ENCODE data around the gene DMRT3. TPM values are rescaled to one million over a fixed set of nuclear protein-coding genes. Genes with fewer than 3 reads are reported as not detected.

DMRT3 gene
- total and polyA plus RNA-seq, 2 donors (not counting 1 experiment from before 2014, with no cell fraction given), result not detected

DNA sequence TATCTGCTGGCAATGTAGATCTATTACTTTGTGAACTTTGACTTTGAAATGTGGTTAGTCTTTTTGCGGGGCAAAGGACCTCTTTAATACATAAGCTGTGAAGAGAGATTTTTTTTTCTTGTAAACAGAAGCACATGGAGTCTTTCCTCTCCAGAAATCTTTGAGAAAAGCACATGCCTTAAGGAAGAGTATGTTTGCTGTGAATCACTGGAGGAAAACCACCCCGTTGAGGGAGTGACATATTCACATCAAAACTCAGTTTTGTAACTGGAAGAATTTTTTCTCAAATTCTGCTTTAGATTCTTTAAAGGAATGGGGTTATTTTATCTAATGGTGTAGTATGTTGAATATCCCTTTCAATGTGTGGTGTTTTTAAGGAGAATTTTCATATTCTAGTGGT, 3.5 kb downstream of the DMRT3 start:
- Histone ChIP-seq H3K36me3 (ENCODE audit: control insufficient read depth, insufficient read depth, low read length) (no peaks in the 10 kb centered on the region), H3K4me1 (ENCODE audit: control insufficient read depth, extremely low read depth, insufficient read depth, low read length) (no peaks in the 10 kb centered on the region), H3K4me3 (replicated peaks in 1 of 4; ENCODE audit: control extremely low read depth in 1 of 4, insufficient read depth in 1 of 4, low read depth in 3 of 4, low read length in 4 of 4) (no peak overlapping the region), H3K27ac (ENCODE audit: insufficient read depth, low read length) (no peak overlapping the region), H3K9ac (ENCODE audit: insufficient read depth, low read length) (no peak overlapping the region), H4K20me1 (ENCODE audit: control insufficient read depth, extremely low read depth, insufficient read depth, low read length) (no peaks in the 10 kb centered on the region), H3K4me2 (ENCODE audit: extremely low read depth, insufficient read depth, low read length) (no peak overlapping the region), H3K9me3 (ENCODE audit: control insufficient read depth, insufficient read depth, low read depth, low read length) (no peaks in the 10 kb centered on the region), H3K79me2 (ENCODE audit: control insufficient read depth, insufficient read depth, low read length) (no peaks in the 10 kb centered on the region), H3K27me3 (ENCODE audit: control insufficient read depth, insufficient read depth, low read length) (peaks cover 49% of the 10 kb centered on the region), H2AFZ (ENCODE audit: low read length) (no peak overlapping the region)
- DNase-seq (ENCODE audit: low read depth in 2 of 2), result no peak
- TF ChIP-seq CTCF (conservative IDR thresholded peaks at IDR 0.05 in 1 of 2, IDR thresholded peaks at IDR 0.05 in 1 of 2; ENCODE audit: low read depth in 1 of 2, low read length in 2 of 2) (no peak), EZH2 (IDR thresholded peaks at IDR 0.05; ENCODE audit: low read length, missing control alignments) (no peak)

DNA sequence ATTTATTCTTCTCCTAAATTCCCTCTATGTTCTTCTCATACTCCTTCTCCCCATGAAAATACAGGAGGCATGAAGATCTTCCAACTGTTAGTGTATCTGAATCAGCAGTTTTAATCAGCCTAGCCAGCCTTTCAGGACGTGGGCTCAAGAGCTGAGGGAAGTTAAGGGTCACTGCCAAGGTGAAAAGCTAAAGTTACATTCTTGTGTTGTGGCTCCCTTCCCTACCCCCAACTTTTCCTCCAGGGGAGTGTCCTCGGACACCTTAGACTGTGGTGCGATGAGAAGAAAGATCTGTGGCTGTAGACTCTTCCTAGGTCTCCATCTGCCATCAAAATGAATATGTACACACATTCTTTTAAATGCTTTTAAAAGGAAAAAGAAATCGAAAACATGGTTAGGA, 4.2 kb downstream of the DMRT3 start:
- H3K4me2 ChIP-seq (ENCODE audit: extremely low read depth, insufficient read depth, low read length), result no peak overlapping the region
- no peaks in the 10 kb centered on the region for H3K36me3 ChIP-seq (ENCODE audit: control insufficient read depth, insufficient read depth, low read length)
- H3K27ac ChIP-seq (ENCODE audit: insufficient read depth, low read length), result no peak overlapping the region
- peaks cover 42% of the 10 kb centered on the region for H3K27me3 ChIP-seq (ENCODE audit: control insufficient read depth, insufficient read depth, low read length)
- no peaks in the 10 kb centered on the region for H3K9me3 ChIP-seq (ENCODE audit: control insufficient read depth, insufficient read depth, low read depth, low read length)
- no peaks in the 10 kb centered on the region for H3K4me1 ChIP-seq (ENCODE audit: control insufficient read depth, extremely low read depth, insufficient read depth, low read length)
- TF ChIP-seq CTCF (conservative IDR thresholded peaks at IDR 0.05 in 1 of 2, IDR thresholded peaks at IDR 0.05 in 1 of 2; ENCODE audit: low read depth in 1 of 2, low read length in 2 of 2), result no peak
- TF ChIP-seq EZH2 (IDR thresholded peaks at IDR 0.05; ENCODE audit: low read length, missing control alignments), result peak; percentile 37
- no peaks in the 10 kb centered on the region for H3K79me2 ChIP-seq (ENCODE audit: control insufficient read depth, insufficient read depth, low read length)
- H2AFZ ChIP-seq (ENCODE audit: low read length), result no peak overlapping the region
- H3K9ac ChIP-seq (ENCODE audit: insufficient read depth, low read length), result no peak overlapping the region
- no peaks in the 10 kb centered on the region for H4K20me1 ChIP-seq (ENCODE audit: control insufficient read depth, extremely low read depth, insufficient read depth, low read length)
- DNase-seq (ENCODE audit: low read depth in 2 of 2), result no peak
- no peak overlapping the region for H3K4me3 ChIP-seq (replicated peaks in 1 of 4; ENCODE audit: control extremely low read depth in 1 of 4, insufficient read depth in 1 of 4, low read depth in 3 of 4, low read length in 4 of 4)

DNA sequence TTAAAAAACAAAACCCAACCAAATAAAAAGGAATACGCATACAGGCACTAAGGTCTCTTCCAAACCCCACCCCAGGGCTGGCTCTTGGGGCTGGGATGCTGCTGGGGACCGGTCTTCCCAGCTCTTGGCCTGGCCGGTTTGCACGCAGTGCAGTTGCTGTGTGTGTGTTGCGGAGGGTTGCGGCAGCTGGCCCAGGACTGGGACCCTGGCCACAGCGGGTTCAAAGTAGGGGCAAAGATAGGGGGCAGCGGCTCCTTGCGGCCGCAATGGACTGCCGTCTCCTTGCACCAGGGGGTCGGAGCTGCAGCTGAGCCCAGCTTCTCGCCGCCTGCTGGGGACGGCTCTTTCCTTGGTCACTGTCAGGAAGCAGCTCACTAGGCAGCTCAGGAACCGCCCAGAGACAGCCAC, 5.0 kb downstream of the DMRT3 start:
- no peak overlapping the region for H3K4me3 ChIP-seq (replicated peaks in 1 of 4; ENCODE audit: control extremely low read depth in 1 of 4, insufficient read depth in 1 of 4, low read depth in 3 of 4, low read length in 4 of 4)
- no peak overlapping the region for H3K9ac ChIP-seq (ENCODE audit: insufficient read depth, low read length)
- H4K20me1 ChIP-seq (ENCODE audit: control insufficient read depth, extremely low read depth, insufficient read depth, low read length), result no peaks in the 10 kb centered on the region
- H3K27me3 ChIP-seq (ENCODE audit: control insufficient read depth, insufficient read depth, low read length), result peaks cover 35% of the 10 kb centered on the region
- H3K4me1 ChIP-seq (ENCODE audit: control insufficient read depth, extremely low read depth, insufficient read depth, low read length), result no peaks in the 10 kb centered on the region
- no peaks in the 10 kb centered on the region for H3K79me2 ChIP-seq (ENCODE audit: control insufficient read depth, insufficient read depth, low read length)
- H2AFZ ChIP-seq (ENCODE audit: low read length), result no peak overlapping the region
- no peaks in the 10 kb centered on the region for H3K9me3 ChIP-seq (ENCODE audit: control insufficient read depth, insufficient read depth, low read depth, low read length)
- H3K36me3 ChIP-seq (ENCODE audit: control insufficient read depth, insufficient read depth, low read length), result no peaks in the 10 kb centered on the region
- no peak for DNase-seq (ENCODE audit: low read depth in 2 of 2)
- TF ChIP-seq EZH2 (IDR thresholded peaks at IDR 0.05; ENCODE audit: low read length, missing control alignments), result no peak
- no peak overlapping the region for H3K4me2 ChIP-seq (ENCODE audit: extremely low read depth, insufficient read depth, low read length)
- H3K27ac ChIP-seq (ENCODE audit: insufficient read depth, low read length), result no peak overlapping the region

Data from fibroblast of lung (primary cell).